Right cardiac atrium (tissue), 5 donors: ENCODE results near the gene GHR. TPM values are rescaled to one million over a fixed set of nuclear protein-coding genes. Genes with fewer than 3 reads are reported as not detected.

Experiments
- ATAC-seq, 2 donors: fragments of 200-7000 bp; cut with Tn5 transposase; one replicate each; pipeline versions ENCODE4 v1.8.0 to v1.9.1; 2020; ENCODE audit warnings: moderate library complexity in 2 of 2, mild to moderate bottlenecking in 1 of 2
- DNase-seq, 3 donors: peaks; one replicate each; pipeline ENCODE4 v3.0.0-alpha.2; 2020
- H3K27ac ChIP-seq: one replicate; pipeline ENCODE4 v1.5.1; 2013; ENCODE audit warnings: mild to moderate bottlenecking, low read length, control low read depth, moderate library complexity
- H3K27me3 ChIP-seq: one replicate; pipeline ENCODE4 v1.6.1; 2013; ENCODE audit not compliant: control insufficient read depth, insufficient read depth
- H3K4me1 ChIP-seq: one replicate; pipeline ENCODE4 v1.6.1; 2013; ENCODE audit warnings: low read length; ENCODE audit not compliant: control insufficient read depth, insufficient read depth
- H3K4me3 ChIP-seq: one replicate; pipeline ENCODE4 v1.5.1; 2013; ENCODE audit warnings: low read length, control low read depth
- H3K9me3 ChIP-seq: one replicate; pipeline ENCODE4 v1.6.1; 2013; ENCODE audit warnings: low read length; ENCODE audit not compliant: control insufficient read depth
- WGBS: extraction: QIAGEN DNeasy Blood & Tissue Kit; methylation state at CpG from one replicate; pipeline ENCODE4 v1.1.7; 2013; 5-methylcytosine and 5-hydroxymethylcytosine counted together
- intact Hi-C, 4 donors: fragments of 100-400 bp; cut with DNase I; formaldehyde crosslinking; loops; one replicate each; pipeline versions ENCODE4 v1.11.0 to v1.14.0; 2022 to 2023
- polyA plus RNA-seq: library from polyadenylated mRNA; stranded (reverse); fragments of 200-250 nt; gene quantifications from one replicate; pipeline ENCODE4 v1.2.3, GENCODE V29; 2013
- total RNA-seq, 4 donors: library from RNA; stranded (reverse); fragmentation: NEBNext Ultra II Directional; extraction: Animal tissue kit (Norgen Biotek cat#: 25700); gene quantifications; one replicate each; pipeline ENCODE4 v1.2.1, GENCODE V29; 2021
- donor health status: healthy with polysubstance abuse.
- donor health status: DM: no; HTN: yes; CAD: no.
- donor health status: DM: no; HTN: no; CAD: no.
- donor health status: DM: no; HTN: yes; CAD: no; lungs with severe emphysema.
- donor health status: DM: yes; HTN: yes; CAD: no.

Gene GHR
- total and polyA plus RNA-seq, 5 donors = 8.1 to 21.8 (median 15.3) TPM

GRCh38 chr5:42586625-42587024 is 163.4 kb downstream of the GHR start:
- intact Hi-C loops = loop anchor here in 2 of 4 donors (10.0 kb wide), 2 partner anchors 72 to 162 kb away; partner anchors contain the start of gene GHR (in 1 of the 2)
- H3K4me3 ChIP-seq = no peak overlapping the region
- no peaks in the 10 kb centered on the region for H3K27me3 ChIP-seq
- ATAC-seq (peak; percentile 73 to 80), DNase-seq (peak; percentile 60 to 84 (median 83))
- H3K9me3 ChIP-seq = no peaks in the 10 kb centered on the region
- H3K27ac ChIP-seq = no peak overlapping the region
- WGBS = 6% methylated on average over 4 of the region's 4 CpGs
- H3K4me1 ChIP-seq = peaks cover 8% of the 10 kb centered on the region

- Histone ChIP-seq H3K4me3 (peak overlapping the region; percentile 36), H3K27me3 (no peaks in the 10 kb centered on the region), H3K27ac (peak overlapping the region; percentile 61), H3K9me3 (no peaks in the 10 kb centered on the region), H3K4me1 (peaks cover 8% of the 10 kb centered on the region)
- 16% methylated on average over 4 of the region's 4 CpGs for WGBS
- intact Hi-C loops = loop anchor here in 2 of 4 donors (10.0 kb wide), 2 partner anchors 72 to 162 kb away; partner anchors contain the start of gene GHR (in 1 of the 2)
- DNase-seq = no peak
- peak in 1 of 2 donors; percentile 23 for ATAC-seq
These were observed 164.0 kb downstream of the GHR start for GRCh38 chr5:42587096-42587723.

- Histone ChIP-seq H3K4me3 (peak overlapping the region; percentile 7), H3K9me3 (no peaks in the 10 kb centered on the region), H3K4me1 (peaks cover 8% of the 10 kb centered on the region), H3K27ac (peak overlapping the region; percentile 56), H3K27me3 (no peaks in the 10 kb centered on the region)
- intact Hi-C loops = no loop called here
- DNase-seq = no peak
- ATAC-seq = peak in 1 of 2 donors; percentile 4
These were observed 167.3 kb downstream of the GHR start for GRCh38 chr5:42590566-42590965.

GRCh38 chr5:42591015-42591414 is 167.8 kb downstream of the GHR start:
- no peaks in the 10 kb centered on the region for H3K27me3 ChIP-seq
- peak; percentile 85 to 91 for ATAC-seq
- DNase-seq = peak; percentile 74 to 90 (median 84)
- intact Hi-C loops = no loop called here
- H3K27ac ChIP-seq = peak overlapping the region; percentile 56
- no peaks in the 10 kb centered on the region for H3K9me3 ChIP-seq
- WGBS = 2% methylated on average over 7 of the region's 7 CpGs
- H3K4me1 ChIP-seq = peaks cover 8% of the 10 kb centered on the region
- peak overlapping the region; percentile 7 for H3K4me3 ChIP-seq

- intact Hi-C loops = no loop called here
- ATAC-seq (no peak), DNase-seq (no peak)
- 95% methylated on average over 5 of the region's 5 CpGs for WGBS
- peaks cover 7% of the 10 kb centered on the region for H3K4me1 ChIP-seq
- H3K27me3 ChIP-seq = no peaks in the 10 kb centered on the region
- H3K4me3 ChIP-seq = no peak overlapping the region
- H3K9me3 ChIP-seq = no peaks in the 10 kb centered on the region
- H3K27ac ChIP-seq = no peak overlapping the region
These were observed 169.3 kb downstream of the GHR start for GRCh38 chr5:42592401-42593140.

GRCh38 chr5:42593591-42593990 is 170.4 kb downstream of the GHR start:
- Histone ChIP-seq H3K27ac (no peak overlapping the region), H3K4me1 (peaks cover 7% of the 10 kb centered on the region), H3K4me3 (no peak overlapping the region), H3K27me3 (no peaks in the 10 kb centered on the region), H3K9me3 (no peaks in the 10 kb centered on the region)
- DNase-seq = no peak
- ATAC-seq = no peak
- intact Hi-C loops = no loop called here

- no peak for DNase-seq
- H3K4me3 ChIP-seq = no peak overlapping the region
- H3K27ac ChIP-seq = no peak overlapping the region
- no peaks in the 10 kb centered on the region for H3K27me3 ChIP-seq
- WGBS = 73% methylated on average over 2 of the region's 2 CpGs
- intact Hi-C loops = no loop called here
- peaks cover 5% of the 10 kb centered on the region for H3K4me1 ChIP-seq
- H3K9me3 ChIP-seq = no peaks in the 10 kb centered on the region
- ATAC-seq = no peak
These were observed 172.4 kb downstream of the GHR start for GRCh38 chr5:42595597-42595996.

- no peaks in the 10 kb centered on the region for H3K9me3 ChIP-seq
- intact Hi-C loops = no loop called here
- peaks cover 2% of the 10 kb centered on the region for H3K4me1 ChIP-seq
- H3K27ac ChIP-seq = no peak overlapping the region
- no peaks in the 10 kb centered on the region for H3K27me3 ChIP-seq
- no peak overlapping the region for H3K4me3 ChIP-seq
- ATAC-seq = no peak
- 97% methylated on average over 1 of the region's 1 CpG for WGBS
- no peak for DNase-seq
These were observed 173.6 kb downstream of the GHR start for GRCh38 chr5:42596817-42597216.

GRCh38 chr5:42597318-42597937 is 174.2 kb downstream of the GHR start:
- ATAC-seq = peak; percentile 94 to 95
- no peak for DNase-seq
- intact Hi-C loops = no loop called here
- H3K4me3 ChIP-seq = no peak overlapping the region
- no peaks in the 10 kb centered on the region for H3K27me3 ChIP-seq
- peak overlapping the region; percentile 39 for H3K27ac ChIP-seq
- H3K9me3 ChIP-seq = no peaks in the 10 kb centered on the region
- peaks cover 2% of the 10 kb centered on the region for H3K4me1 ChIP-seq
- 69% methylated on average over 4 of the region's 4 CpGs for WGBS

GRCh38 chr5:42598311-42598710 is 175.1 kb downstream of the GHR start:
- Histone ChIP-seq H3K4me3 (no peak overlapping the region), H3K4me1 (peaks cover 2% of the 10 kb centered on the region), H3K27ac (no peak overlapping the region), H3K27me3 (no peaks in the 10 kb centered on the region), H3K9me3 (no peaks in the 10 kb centered on the region)
- no peak for DNase-seq
- no peak for ATAC-seq
- intact Hi-C loops = no loop called here

- intact Hi-C loops = no loop called here
- no peak overlapping the region for H3K4me3 ChIP-seq
- no peak overlapping the region for H3K27ac ChIP-seq
- H3K9me3 ChIP-seq = no peaks in the 10 kb centered on the region
- H3K27me3 ChIP-seq = no peaks in the 10 kb centered on the region
- H3K4me1 ChIP-seq = peaks cover 2% of the 10 kb centered on the region
- ATAC-seq (no peak), DNase-seq (no peak)
- WGBS = 79% methylated on average over 3 of the region's 3 CpGs
These were observed 175.9 kb downstream of the GHR start for GRCh38 chr5:42599106-42599505.
